HepG2 (cell line): ENCODE data around the gene HDDC3. TPM values are rescaled to one million over a fixed set of nuclear protein-coding genes. Genes with fewer than 3 reads are reported as not detected.

Source experiments
- ATAC-seq: fragments of 200-7000 bp; cut with Tn5 transposase; 3 replicates; pipeline ENCODE4 v1.9.1; 2020; ENCODE audit warnings: mild to moderate bottlenecking, moderate library complexity
- BruUV-seq: library from RNA; stranded (reverse); fragments of 400-500 nt; replicated peaks from 2 replicates; lab custom pipeline; 2021; lab: Mats Ljungman, UMichigan
- CTCF ChIA-PET: fragments of 300-600 bp; formaldehyde crosslinking; extraction: SDS; loops from one replicate; lab custom pipeline; 2021; ENCODE audit warnings: low total read pairs, inconsistent platforms, low intra/inter-chr PET ratio; lab: Yijun Ruan, JAX
- POLR2A ChIA-PET: fragments of 350-600 bp; sonication (Branson Sonifier 250); formaldehyde crosslinking; loops from one replicate; lab custom pipeline; 2020; ENCODE audit warnings: antibody characterized with exemption, inconsistent platforms; lab: Yijun Ruan, JAX
- DNase-seq: peaks from one replicate; pipeline ENCODE4 v3.0.0-alpha.2; 2015; ENCODE audit warnings: low spot score
- FAIRE-seq: peaks from 3 replicates; lab custom pipeline; 2011; peaks lifted over from hg19 to GRCh38; lab: Jason Lieb, UNC
- H2AFZ ChIP-seq: one replicate; pipeline ENCODE4 v1.6.1; 2011; ENCODE audit warnings: low read length, inconsistent platforms
- H3K27ac ChIP-seq: fragments of 300-600 bp; 3 replicates; pipeline ENCODE4 v1.8.0; 2011; ENCODE audit warnings: mixed run types, mild to moderate bottlenecking, mixed read lengths, low read length, inconsistent platforms; ENCODE audit not compliant: insufficient read depth; ENCODE audit errors: extremely low read length
- H3K27me3 ChIP-seq, 2 experiments: fragments of 200-600 bp in 1 of 2; 2 replicates in 1 of 2; 3 replicates in 1 of 2; pipeline versions ENCODE4 v1.6.0 to v1.8.0; 2011; ENCODE audit warnings: low read length in 2 of 2, mild to moderate bottlenecking in 2 of 2, moderate library complexity in 2 of 2, inconsistent platforms in 1 of 2; ENCODE audit not compliant: insufficient read depth in 2 of 2, control insufficient read depth in 1 of 2
- H3K36me3 ChIP-seq, 2 experiments: fragments of 200-600 bp in 1 of 2; replicated peaks in 1 of 2; 2 replicates in 1 of 2; 3 replicates in 1 of 2; pipeline versions ENCODE4 v1.5.1 to v1.8.0; 2011; ENCODE audit warnings: low read length in 2 of 2, inconsistent platforms in 1 of 2; ENCODE audit not compliant: insufficient read depth in 2 of 2, control insufficient read depth in 1 of 2
- H3K4me1 ChIP-seq: 2 replicates; pipeline ENCODE4 v1.5.1; 2012; ENCODE audit warnings: low read length, inconsistent platforms; ENCODE audit not compliant: insufficient read depth
- H3K4me2 ChIP-seq: 2 replicates; pipeline ENCODE4 v1.6.0; 2011; ENCODE audit warnings: low read depth, low read length, inconsistent platforms
- H3K4me3 ChIP-seq, 3 experiments: fragments of 200-600 bp in 1 of 3; sonication (generic), shearing (Covaris generic) in 1 of 3; replicated peaks in 1 of 3; 2 replicates each; pipeline ENCODE4 v1.5.1; 2011 to 2016; ENCODE audit warnings: low read length in 3 of 3, inconsistent platforms in 2 of 3, low read depth in 2 of 3, mild to moderate bottlenecking in 2 of 3, control low read depth in 1 of 3, mixed read lengths in 1 of 3; ENCODE audit not compliant: insufficient read depth in 1 of 3
- H3K79me2 ChIP-seq: one replicate; pipeline ENCODE4 v1.6.1; 2011; ENCODE audit warnings: low read length, inconsistent platforms; ENCODE audit not compliant: insufficient read depth
- H3K9ac ChIP-seq: 2 replicates; pipeline ENCODE4 v1.6.0; 2011; ENCODE audit warnings: mild to moderate bottlenecking, low read depth, low read length, inconsistent platforms; ENCODE audit not compliant: insufficient read depth
- H3K9me3 ChIP-seq: 2 replicates; pipeline ENCODE4 v1.5.1; 2012; ENCODE audit warnings: mild to moderate bottlenecking, low read length
- H4K20me1 ChIP-seq: 2 replicates; pipeline ENCODE4 v1.6.0; 2011; ENCODE audit warnings: inconsistent platforms, mild to moderate bottlenecking, low read length, moderate library complexity; ENCODE audit not compliant: insufficient read depth
- HOXA5 ChIP-seq: sonication (generic); formaldehyde crosslinking; IDR thresholded peaks from 2 replicates; pipeline ENCODE4 v1.4.0; 2020; ENCODE audit warnings: missing genetic modification reagents
- SNRNP70 ChIP-seq: fragments of 200-400 bp; formaldehyde crosslinking; IDR thresholded peaks from 2 replicates; pipeline ENCODE4 v1.6.1; 2017; ENCODE audit warnings: mild to moderate bottlenecking, low read depth, low read length, moderate library complexity
- ZNF256 ChIP-seq: sonication (generic); formaldehyde crosslinking; conservative IDR thresholded peaks from 2 replicates; pipeline ENCODE4 v1.4.0; 2020; ENCODE audit warnings: missing genetic modification reagents
- WGBS: methylation state at CpG from one replicate; pipeline ENCODE4 v1.1.6; 2017; ENCODE audit warnings: low lambda C conversion rate; 5-methylcytosine and 5-hydroxymethylcytosine counted together
- in situ Hi-C: cut with HindIII; loops from 2 replicates; pipeline ENCODE4 v1.10.0; 2017; ENCODE audit warnings: low pct_unique_long_range_greater_than_20kb; ENCODE audit not compliant: extremely low pct_ligation_motif_present
- intact Hi-C: fragments of 100-400 bp; cut with micrococcal nuclease; formaldehyde crosslinking; loops from one replicate; pipeline ENCODE4 v1.10.0; 2022; ENCODE audit not compliant: unreplicated experiment
- polyA plus RNA-seq, 8 experiments: library from polyadenylated mRNA; depleted of rRNA in 3 of 8; stranded (reverse) in 7 of 8; unstranded in 1 of 8; fragments of >200 nt; fragmentation: Illumina TruSeq in 4 of 8; extraction: Trizol in 4 of 8; gene quantifications; 2 replicates each; pipeline versions ENCODE4 v1.2.1 to v1.2.3, GENCODE V29; 2011 to 2016; ENCODE audit warnings: low read depth in 4 of 8, missing spikeins in 1 of 8, mixed read lengths in 1 of 8; ENCODE audit not compliant: insufficient read depth in 1 of 8
- total RNA-seq, 5 experiments: library from RNA; depleted of rRNA; stranded (reverse); fragments of >200 nt; fragmentation: Illumina TruSeq; extraction: Trizol; gene quantifications; 2 replicates each; pipeline ENCODE4 v1.2.3, GENCODE V29; 2016; ENCODE audit warnings: low read depth in 1 of 5
- TF ChIP-seq, protein P1 (sequence below), 2 experiments: sonication (generic) in 1 of 2; formaldehyde crosslinking in 1 of 2; IDR thresholded peaks; 2 replicates each; pipeline versions ENCODE4 v1.4.0 to v1.6.1; 2016 to 2020; ENCODE audit warnings: borderline replicate concordance in 1 of 2, low read depth in 1 of 2, mild to moderate bottlenecking in 1 of 2, missing genetic modification reagents in 1 of 2
- TF ChIP-seq, protein P2 (sequence below): sonication (generic); formaldehyde crosslinking; IDR thresholded peaks from 2 replicates; pipeline ENCODE4 v1.4.0; 2020; ENCODE audit warnings: missing genetic modification reagents

The HDDC3 gene
- total and polyA plus RNA-seq, 2 of the 13 experiments (the other 11 are each of a cell fraction or from before 2014, with no cell fraction given) = 18.7 to 28.3 TPM

DNA sequence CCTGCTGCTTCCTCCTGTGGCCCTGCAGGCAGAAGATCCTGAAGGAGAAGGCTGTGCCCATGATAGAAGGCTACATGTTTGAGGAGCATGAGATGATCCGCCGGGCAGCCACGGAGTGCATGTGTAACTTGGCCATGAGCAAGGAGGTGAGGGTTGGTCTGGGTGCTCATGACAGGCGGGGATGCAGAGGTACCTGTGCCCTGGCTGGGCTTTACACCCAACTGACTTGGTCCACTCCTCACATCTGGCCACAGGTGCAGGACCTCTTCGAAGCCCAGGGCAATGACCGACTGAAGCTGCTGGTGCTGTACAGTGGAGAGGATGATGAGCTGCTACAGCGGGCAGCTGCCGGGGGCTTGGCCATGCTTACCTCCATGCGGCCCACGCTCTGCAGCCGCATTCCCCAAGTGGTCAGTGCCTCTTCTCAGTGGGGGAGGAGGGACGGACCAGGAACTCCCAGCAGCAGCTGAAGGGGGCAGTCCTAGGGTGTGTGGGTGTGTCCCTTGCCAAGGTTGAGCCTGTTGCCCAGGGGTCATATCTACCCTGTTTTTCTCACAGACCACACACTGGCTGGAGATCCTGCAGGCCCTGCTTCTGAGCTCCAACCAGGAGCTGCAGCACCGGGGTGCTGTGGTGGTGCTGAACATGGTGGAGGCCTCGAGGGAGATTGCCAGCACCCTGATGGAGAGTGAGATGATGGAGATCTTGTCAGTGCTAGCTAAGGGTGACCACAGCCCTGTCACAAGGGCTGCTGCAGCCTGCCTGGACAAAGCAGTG is 20.7 kb upstream of the HDDC3 start:
- BruUV-seq = no TSS peak
- in situ Hi-C loops (no loop called here), intact Hi-C loops (no loop called here)
- TF ChIP-seq SNRNP70 = no peak
- TF ChIP-seq, protein P1, sequence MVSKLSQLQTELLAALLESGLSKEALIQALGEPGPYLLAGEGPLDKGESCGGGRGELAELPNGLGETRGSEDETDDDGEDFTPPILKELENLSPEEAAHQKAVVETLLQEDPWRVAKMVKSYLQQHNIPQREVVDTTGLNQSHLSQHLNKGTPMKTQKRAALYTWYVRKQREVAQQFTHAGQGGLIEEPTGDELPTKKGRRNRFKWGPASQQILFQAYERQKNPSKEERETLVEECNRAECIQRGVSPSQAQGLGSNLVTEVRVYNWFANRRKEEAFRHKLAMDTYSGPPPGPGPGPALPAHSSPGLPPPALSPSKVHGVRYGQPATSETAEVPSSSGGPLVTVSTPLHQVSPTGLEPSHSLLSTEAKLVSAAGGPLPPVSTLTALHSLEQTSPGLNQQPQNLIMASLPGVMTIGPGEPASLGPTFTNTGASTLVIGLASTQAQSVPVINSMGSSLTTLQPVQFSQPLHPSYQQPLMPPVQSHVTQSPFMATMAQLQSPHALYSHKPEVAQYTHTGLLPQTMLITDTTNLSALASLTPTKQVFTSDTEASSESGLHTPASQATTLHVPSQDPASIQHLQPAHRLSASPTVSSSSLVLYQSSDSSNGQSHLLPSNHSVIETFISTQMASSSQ (IDR thresholded peaks at IDR 0.05; ENCODE audit: low read depth) = no peak
- TF ChIP-seq, protein P1 (CRISPR knock-in tag; IDR thresholded peaks at IDR 0.05; ENCODE audit: borderline replicate concordance) = no peak
- TF ChIP-seq ZNF256 = no peak
- TF ChIP-seq, protein P2, sequence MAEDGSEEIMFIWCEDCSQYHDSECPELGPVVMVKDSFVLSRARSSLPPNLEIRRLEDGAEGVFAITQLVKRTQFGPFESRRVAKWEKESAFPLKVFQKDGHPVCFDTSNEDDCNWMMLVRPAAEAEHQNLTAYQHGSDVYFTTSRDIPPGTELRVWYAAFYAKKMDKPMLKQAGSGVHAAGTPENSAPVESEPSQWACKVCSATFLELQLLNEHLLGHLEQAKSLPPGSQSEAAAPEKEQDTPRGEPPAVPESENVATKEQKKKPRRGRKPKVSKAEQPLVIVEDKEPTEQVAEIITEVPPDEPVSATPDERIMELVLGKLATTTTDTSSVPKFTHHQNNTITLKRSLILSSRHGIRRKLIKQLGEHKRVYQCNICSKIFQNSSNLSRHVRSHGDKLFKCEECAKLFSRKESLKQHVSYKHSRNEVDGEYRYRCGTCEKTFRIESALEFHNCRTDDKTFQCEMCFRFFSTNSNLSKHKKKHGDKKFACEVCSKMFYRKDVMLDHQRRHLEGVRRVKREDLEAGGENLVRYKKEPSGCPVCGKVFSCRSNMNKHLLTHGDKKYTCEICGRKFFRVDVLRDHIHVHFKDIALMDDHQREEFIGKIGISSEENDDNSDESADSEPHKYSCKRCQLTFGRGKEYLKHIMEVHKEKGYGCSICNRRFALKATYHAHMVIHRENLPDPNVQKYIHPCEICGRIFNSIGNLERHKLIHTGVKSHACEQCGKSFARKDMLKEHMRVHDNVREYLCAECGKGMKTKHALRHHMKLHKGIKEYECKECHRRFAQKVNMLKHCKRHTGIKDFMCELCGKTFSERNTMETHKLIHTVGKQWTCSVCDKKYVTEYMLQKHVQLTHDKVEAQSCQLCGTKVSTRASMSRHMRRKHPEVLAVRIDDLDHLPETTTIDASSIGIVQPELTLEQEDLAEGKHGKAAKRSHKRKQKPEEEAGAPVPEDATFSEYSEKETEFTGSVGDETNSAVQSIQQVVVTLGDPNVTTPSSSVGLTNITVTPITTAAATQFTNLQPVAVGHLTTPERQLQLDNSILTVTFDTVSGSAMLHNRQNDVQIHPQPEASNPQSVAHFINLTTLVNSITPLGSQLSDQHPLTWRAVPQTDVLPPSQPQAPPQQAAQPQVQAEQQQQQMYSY (CRISPR knock-in tag) = no peak
- no peak for TF ChIP-seq HOXA5 (CRISPR knock-in tag)
- Histone ChIP-seq H4K20me1 (no peaks in the 10 kb centered on the region), H3K27me3 (no peaks in the 10 kb centered on the region), H3K27ac (no peak overlapping the region), H3K36me3 (peaks cover 18 to 56% of the 10 kb centered on the region in 2 experiments; a peak in 4 of 5 replicates), H3K4me2 (no peak overlapping the region), H3K9me3 (no peaks in the 10 kb centered on the region), H3K9ac (no peak overlapping the region), H3K4me1 (peaks cover 11% of the 10 kb centered on the region), H3K4me3 (no peak overlapping the region), H3K79me2 (peaks cover 9% of the 10 kb centered on the region), H2AFZ (no peak overlapping the region)
- POLR2A ChIA-PET = interaction anchor here (1.8 to 2.7 kb wide), 3 partner anchors 18 to 50 kb away, joined by 6 to 21 read pairs (median 9); partner anchors contain the start of genes MAN2A2 and UNC45A
- DNase-seq (no peak), FAIRE-seq (no peak), ATAC-seq (no peak)
- CTCF ChIA-PET = no interaction called here
- WGBS = 92% methylated on average over 9 of the region's 14 CpGs
